IPS DF 4.7 (cell line): ENCODE results near the gene BPGM.
A peak's percentile ranks its signal among the peaks of the same experiment; 100 is the strongest.

Source experiments
- DNase-seq: peaks from one replicate; pipeline ENCODE4 v3.0.0-alpha.2; 2013; ENCODE audit warnings: low spot score; ENCODE audit errors: extremely low read depth

Gene BPGM

DNA sequence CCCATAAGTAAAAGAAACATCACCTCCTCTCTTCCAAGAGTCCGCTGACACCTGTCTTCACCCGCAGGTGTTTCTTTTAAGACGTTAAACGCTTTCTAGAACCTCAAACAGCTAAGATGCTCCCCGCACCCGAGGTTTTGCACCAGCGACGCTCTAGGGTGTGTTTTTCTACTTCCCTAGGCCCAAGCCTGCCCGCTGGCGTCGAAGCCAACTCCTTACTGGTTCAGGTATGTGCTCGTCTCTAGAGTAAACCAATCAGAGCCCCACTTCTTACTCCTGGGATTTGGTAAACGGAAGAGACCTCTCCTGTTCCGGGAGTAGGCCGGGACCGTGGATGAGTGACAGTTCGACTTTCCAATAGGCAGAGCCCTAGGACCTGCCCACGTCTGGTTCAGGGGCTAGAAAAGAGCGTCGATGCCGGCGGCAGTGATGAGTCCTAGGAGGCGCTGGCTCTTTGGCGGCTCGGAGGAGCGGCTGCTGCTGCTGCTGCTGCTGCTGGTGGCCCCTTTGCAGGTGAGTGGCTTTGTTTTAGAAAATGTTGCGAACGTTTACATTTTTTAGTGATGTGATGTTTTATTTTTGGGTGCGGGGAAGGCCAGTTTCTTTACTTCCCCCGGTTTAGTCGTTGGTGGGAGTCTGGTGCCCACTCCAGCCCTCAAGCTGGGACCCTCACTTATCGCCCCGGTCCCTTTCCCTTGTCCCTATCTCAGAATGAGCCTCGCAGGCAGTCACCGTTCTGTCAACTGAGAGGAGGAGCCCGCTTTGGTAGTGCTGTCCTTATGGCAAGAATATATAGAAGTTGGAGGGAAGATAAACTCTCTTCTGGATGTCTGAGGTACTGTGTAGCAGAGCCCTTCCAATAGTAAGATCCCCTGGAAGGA, at the start of gene BPGM:
BPGM (plus strand) TSS at position 429 of the 881 bp plus-strand sequence. CDS start 14,655 bp downstream, outside the sequence.
- peak; percentile 100 for DNase-seq

DNA sequence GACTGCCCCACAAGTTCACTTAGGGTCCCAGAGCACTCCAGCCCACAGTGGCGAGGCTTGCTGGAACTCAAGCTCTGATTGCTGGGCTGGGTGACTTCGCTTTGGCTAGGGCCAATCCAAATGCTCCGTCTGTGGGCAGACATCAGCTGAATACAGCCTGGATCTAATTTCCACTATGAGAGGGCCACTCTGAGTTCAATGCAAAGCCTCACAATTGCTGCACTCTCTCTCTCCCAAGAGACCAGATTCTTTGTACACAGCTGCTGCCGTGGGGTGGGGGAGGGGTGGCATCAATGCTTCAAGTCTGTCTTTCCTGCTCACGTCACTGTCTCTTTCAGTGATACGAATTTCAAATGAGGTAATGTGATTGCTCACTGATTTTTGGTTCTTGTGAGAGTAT, 47.3 kb upstream of the BPGM start:
- DNase-seq: no peak

DNA sequence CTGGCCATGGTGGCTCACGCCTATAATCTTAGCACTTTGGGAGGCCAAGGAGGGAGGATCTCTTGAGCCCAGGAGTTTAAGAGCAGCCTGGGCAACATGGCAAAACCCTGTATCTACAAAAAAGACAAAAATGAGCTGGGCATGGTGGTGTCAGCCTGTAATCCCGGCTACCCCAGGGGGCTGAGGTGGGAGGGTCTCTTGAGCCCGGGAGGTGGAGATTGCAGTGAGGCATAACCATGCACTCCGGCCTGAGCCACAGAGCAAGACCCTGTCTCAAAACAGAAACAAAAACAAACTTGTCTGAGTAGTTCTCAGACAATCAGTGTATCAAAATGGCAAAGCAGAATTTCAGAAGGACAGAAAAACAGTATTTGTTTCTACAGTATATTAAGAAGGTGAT, 45.2 kb upstream of the BPGM start:
- DNase-seq: no peak

DNA sequence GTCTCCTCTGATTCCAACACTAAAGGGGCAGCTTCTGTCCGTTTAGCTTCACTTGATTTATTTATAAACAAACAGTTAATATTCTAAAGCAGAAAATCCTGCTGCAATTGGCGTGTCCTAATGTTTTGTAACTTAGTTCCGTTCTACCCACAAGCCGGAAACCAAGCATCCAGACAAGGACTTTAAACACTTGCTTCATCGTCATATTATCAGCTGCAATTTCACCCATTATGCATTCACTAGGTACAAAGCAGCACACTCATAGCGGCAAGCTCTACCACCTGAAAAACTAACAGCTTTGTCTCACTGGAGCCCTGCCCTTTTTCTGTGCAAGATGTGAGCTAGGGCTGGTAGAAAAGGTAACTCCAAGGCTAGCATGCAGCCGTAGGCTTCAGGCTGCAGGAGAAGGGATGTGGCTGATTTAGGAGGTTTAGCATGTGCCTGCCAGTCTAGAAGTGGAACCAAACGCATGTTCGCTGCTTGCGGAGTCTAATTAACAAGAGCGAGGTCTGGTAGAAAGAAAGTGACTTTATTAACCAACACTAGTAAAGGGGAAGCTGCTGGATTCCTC, 43.7 kb upstream of the BPGM start:
- DNase-seq: no peak

DNA sequence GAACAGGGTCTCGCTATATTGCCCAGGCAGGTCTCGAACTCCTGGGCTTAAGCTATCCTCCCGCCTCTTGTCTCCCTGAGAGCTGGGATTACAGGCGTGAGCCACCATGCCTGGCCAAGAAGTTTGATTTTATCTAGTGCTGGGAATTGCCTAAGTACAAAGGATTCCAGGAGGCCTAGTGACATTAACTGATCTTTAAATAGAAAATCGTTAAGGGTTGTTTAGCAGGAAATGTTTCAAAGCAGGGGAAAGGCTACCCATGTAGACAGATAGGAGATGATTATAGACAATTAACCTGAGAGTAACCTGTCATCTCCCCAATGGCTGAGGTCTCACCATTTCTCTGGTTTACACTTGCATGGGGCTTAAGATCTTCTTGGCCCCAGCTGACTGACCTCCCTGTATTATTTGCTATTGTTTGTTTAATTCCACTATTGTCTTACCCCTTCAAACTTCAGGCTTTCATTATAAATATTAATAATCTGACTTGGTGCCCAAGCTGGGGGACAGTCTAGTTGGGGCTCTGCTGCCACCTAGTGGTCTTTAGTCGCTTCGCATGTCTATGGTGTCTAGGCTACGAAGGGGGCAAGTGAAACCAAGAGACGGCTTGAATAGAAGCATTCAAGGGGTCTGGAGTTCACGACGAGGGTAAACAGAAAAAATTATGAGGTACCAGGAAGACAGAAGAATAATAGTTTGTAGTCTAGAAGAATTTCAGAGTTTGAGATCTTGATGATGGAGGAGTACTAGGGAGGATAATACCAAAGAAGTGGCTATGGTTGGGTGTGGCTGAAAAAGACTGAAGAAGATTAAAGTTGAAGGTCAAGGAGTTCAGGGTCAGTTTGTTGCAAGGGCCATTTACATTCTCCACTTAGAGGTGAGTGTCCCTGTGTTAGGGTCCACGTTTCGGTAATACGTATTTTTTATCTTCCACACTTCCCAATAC, 40.4 kb upstream of the BPGM start:
- DNase-seq: peak; percentile 16

DNA sequence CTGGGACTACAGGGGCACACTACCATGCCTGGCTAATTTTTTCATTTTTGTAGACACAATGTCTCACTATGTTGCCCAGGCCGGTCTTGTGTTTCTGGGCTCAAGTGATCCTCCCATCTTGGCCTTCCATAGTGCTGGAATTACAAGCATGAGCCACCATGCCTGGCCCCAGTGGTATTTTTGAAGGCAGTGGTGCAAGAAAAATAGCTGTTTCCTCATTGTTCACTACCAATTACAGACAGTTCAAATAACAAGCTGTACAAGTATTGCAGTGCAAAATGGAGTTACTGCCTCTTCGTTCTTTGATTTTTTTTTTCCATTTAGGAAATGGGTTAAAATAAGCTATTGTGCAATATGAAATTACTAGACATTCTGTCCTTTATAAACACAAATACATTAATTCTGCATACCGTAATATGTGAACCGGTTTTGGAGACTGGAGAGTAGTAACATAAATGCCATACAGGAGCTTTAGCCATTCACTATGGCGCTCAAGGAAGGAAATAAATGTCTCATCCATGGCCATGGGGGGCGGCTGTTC, 35.0 kb upstream of the BPGM start:
- DNase-seq: no peak

DNA sequence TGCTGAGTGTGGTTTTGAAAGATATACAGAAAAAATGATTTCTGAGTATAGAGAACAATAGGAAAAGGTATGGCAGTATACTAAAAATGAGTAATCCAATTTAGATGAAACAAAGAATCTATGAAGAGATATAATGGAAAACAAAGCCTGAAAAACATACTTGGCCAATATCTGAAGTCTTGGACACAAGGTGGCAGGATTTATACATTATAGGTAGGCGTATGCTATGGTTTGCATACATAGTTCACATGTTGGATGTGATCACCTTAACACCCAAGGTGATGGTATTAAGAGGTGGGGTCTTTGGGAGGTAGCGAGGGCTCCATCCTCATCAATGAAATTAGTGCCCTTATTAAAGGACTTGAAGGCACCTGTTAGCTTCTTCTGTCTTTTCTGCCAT, 34.5 kb upstream of the BPGM start:
- no peak for DNase-seq

DNA sequence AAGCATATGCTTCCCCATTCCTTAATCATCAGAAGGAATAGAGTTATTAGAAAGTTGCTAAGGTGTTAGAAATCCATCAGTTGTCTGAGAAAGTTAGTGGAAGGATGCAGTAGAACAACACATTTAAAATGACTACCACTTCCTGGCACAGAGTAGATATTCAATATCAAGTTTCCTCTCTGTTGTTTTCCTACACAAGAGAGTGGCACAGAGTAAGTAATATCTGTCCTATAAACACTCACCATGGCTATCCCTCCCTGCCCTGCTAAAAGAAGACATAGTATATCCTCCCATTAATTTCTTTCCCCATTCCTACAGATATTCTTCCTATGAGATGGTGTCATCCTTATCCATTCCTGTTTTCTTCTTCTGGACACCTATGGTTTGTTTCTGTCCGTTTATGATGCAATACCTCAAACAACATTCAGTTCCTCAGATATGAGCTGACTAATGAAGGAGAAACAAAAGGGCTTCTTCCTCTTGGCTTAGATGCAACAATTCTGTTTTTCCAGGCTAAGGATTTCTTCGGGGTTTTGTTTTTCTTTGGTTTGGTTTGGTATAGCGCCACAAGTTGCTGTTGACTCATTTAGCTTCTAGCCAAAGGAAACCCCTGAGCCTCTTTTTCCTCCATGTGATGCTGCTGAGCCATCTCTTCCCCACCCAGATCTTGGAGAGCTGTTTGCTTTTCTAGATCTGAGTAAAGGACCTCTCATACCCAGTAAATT, 32.9 kb upstream of the BPGM start:
- no peak for DNase-seq

DNA sequence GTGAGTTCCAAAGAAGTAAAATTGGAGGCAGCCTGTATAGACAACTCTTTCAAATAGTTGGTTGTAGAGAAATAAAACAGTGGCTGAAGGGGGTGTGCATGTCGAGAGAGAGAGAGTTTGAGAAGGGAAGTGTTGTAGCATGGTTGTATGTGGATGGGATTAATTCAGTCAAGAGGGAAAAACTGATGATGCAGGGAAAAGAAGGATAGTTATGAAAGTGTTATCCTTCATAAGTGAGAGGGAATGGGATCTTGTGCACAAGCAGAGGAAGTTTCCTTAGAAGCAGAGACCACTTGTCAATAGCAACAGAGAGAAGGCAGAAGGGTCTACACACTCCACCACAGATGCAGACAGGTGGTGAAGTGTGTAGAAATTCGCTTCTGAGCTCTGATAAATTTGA, 30.0 kb upstream of the BPGM start:
- no peak for DNase-seq

DNA sequence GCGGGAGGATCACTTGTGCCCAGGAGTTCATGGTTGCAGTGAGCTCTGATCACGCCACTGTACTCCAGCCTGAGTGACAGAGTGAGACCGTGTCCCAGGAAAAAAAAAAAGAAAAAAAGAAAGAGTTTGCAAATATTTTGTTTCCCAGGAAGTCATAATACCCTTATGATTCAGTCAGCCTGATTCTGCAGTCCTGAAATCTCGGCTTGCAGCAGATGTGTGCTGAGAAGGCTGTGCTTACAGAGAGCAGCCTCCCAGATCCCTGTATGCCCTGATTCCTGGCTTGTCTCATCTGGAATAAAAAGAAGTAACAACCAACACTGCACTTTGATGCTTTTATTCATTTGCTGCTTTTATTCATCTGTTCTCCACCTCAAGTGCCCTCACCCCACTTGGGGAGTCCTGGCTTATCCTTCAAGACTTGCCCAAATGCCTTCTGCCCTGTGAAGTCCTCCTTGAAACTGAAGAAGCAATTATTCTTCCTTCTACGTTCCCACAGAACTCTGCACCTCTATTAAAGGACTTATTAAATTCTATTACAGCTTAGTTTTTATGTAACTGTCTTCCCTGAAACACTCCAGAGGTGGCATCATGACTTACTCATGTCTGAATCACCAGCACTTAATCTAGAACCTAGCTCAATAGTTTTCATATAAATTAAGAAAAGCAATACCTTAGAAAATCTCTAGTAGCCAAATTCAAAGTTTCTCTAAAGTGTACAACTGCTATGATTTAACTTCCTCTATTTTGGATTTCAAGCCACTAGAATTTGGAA, 27.7 kb upstream of the BPGM start:
- no peak for DNase-seq

DNA sequence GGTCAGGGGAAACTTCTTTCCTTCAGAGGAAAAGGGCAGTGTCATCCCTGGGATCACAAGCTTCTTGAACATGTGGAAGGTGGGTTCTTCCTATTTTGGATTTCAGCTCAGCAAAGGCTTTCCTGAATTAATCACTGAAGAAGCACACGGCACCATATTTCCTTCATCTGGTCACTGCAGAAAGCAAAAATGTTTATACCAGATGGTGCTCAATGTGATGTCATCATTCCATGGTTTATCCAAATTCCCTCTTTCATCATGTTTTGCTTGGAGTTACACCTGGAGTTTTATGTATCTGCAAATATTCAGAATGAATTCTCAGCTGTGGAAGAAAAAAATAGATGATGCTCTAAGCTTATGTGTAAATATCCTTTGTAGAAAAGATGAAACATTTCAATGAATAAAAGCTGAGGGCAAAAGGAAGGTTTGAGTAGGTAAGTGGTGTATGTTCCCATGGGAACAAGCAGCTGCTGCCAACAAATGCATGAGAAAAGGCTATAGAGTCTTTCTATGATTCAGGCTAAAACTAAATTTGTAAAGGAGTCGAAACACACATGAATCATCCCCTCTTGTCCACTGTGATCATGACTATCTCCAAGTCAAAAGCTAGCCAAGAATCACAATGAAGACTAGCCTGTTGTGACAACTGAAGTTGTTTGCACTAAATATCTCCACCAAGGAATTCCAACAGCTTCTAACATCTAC, 26.9 kb upstream of the BPGM start:
- DNase-seq: no peak

DNA sequence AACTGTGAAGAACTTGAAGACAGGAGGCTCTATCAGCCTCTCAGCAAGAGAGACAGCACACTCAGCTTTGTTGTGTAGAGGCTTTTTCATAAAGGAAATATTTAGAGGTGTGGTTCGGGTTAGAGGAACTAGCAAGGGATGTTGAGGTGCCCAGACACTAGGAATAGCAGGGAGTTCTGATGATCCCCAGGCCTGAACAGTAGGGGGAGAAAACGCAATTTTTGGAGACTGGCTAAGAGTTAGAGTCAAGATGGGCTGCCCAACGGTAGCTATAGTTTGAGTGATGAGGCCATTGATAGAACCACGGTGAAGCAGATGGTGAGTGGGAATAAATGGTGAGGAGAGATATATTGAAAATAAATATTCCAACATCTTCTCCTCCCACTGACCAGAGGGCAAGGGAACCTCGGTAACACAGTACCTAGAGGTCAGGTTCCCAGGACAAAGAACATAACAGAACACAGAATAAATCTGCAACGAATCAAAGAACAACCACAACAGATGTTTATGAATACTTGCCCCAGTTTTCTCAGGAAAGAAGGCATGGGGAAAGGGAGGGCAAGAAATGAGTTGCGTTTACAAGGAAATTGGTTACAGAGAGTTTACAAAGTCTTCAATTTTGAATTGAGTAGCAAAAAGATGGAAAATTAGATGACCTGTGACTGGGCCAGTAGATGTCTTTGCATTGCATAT, 24.2 kb upstream of the BPGM start:
- DNase-seq: no peak

DNA sequence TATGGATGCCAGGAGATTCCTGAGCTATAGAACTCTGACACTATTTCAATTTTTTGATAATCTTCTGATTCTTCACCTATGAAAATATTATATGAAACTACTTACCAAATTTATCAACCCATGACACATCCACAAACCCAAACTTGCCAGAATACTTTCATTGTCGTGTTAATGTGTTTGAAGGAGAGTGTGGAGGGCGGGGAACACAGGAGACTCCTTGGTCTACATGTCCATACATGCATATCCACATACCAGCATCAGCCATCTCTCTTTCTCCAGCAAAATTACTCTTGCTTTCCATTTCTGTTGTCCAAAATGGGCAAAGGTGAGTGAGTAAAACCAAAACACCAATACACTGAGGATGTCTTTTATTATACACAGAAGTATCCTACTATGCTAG, 23.5 kb upstream of the BPGM start:
- no peak for DNase-seq

DNA sequence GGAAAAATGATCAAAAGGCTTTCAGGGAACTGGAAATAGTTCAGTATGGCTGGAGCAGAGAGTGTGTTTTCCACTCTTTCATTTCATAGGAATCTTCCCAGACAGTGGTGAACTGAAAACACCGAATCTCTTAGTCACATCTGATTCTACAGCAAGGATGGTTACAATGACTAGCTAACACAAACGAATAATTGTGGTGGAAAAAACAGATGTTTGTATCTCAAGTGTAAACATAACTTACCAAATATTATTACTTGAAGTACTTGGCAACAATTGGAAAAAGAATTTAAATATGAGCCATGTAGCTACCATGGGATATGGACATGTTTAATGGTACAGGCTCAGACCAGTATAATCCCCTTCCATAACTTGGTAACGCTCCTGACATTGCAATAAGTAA, 21.1 kb upstream of the BPGM start:
- no peak for DNase-seq

DNA sequence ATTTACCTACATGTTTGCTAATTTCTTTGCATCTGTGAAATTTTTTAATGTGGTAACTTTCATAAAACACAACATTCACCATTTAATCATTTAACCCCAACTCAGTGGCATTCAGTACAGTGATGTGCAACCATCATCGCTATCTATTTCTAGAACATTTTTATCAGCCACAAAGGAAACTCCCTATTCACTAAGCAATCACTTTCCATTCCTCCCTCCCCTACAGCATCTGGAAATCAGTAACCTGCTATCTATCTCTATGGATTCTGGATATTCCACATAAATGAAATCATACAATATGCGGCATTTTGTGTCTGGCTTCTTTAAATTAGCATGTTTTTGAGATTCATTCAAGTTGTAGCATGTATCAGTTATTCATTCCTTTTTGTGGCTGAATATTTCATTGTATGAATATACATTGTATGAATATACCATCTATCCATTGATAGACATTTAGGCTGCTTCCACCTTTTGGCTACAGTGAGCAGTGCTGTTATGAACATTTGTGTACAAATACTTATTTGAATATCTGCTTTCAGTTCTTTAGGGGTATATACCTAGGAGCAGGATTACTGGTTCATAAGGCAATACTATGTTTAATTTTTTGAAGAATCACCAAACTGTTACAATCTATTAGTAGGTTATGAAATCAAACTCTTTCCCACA, 19.4 kb upstream of the BPGM start:
- DNase-seq: no peak

DNA sequence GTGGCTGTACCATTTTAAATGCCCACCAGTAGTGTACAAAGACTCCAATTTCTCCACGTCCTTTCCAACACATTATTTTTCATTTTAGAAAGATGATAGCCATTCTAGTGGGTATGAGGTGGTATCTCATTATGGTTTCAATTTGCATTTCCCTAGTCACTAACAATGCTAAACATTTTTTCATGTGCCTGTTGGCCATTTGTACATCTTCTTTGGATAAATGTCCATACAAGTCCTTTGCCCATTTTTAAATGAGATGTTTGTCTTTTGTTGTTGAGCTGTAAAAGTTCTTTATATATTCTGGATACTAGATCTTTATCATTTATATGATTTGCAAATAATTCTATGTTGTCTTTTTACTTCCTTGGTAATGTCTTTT, 18.9 kb upstream of the BPGM start:
- DNase-seq: no peak

DNA sequence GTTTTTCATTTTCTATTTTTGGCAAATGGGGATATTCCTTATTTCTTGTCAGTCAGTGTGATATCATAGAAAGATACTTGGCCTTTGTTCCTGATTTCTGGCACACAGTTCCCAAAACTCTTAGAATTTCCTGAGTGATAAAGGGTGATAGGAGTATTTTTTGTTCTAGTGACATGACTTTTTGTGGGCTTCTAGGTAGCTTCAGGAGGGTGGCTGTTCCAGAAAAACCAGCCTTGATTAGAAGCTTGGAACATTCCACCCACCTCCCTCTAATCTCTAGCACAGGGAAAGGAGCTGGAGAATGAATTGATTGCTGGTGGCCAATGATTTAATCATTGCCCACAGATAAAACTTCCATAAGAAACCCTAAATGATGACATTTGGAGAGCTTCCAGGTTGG, 17.2 kb upstream of the BPGM start:
- no peak for DNase-seq

DNA sequence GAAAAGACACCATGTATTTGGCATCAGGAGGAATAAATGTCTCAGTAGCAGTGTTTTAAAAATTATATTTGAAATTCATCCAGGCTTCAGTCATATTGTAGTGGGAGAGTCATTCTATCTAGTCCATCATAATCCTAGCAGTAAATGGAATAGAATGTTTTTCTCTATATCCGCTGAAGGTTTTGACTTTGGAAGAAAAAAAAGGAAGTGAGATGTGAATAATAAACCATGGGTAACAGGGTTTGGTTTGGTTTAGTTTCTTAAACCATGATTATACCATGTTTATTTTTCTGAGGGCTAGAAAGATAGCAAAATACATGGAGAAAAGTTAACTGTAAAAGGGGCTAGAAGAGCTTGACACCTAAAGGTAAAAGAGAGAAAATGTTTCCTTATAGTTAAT, 16.4 kb upstream of the BPGM start:
- no peak for DNase-seq

DNA sequence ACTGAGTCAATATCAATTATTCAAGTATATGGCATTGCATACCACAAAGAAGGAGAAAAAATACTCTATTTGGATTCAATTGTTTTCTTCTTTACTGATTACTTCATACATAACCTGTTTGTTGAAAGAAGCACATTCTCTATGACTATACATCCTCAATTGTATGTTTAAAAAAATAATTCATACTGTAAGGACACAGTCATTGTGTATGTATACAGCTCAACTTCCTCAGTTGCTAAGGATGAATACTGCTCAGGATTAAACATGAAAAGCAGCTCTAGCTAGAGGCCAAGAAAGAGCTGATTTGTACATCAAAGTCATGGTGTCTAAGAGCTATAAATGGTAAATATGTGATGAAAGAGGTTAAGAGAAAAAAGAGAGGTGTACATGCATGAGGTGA, 15.8 kb upstream of the BPGM start:
- DNase-seq: no peak
